SU-DHL-6 (cell line): ENCODE data around the gene APBA2.
"Not testable (repeated sequence)": the region's sequence is repeated elsewhere in the genome, so short reads cannot be mapped to it uniquely, and the experiment has no call there.

Experiments
- H2AFZ ChIP-seq: fragments of 200-600 bp; sonication (generic); 2 replicates; pipeline ENCODE4 v1.6.1; 2014; ENCODE audit warnings: low read depth, mild to moderate bottlenecking, moderate library complexity, mixed read lengths, antibody characterized with exemption, low read length; ENCODE audit not compliant: severe bottlenecking
- H3F3A ChIP-seq: fragments of 200-600 bp; shearing (Covaris generic); 2 replicates; pipeline ENCODE4 v1.6.0; 2016; ENCODE audit warnings: antibody characterized with exemption, mild to moderate bottlenecking; ENCODE audit not compliant: insufficient read depth
- H3K27ac ChIP-seq: fragments of 200-600 bp; sonication (generic); 2 replicates; pipeline ENCODE4 v1.5.1; 2016; ENCODE audit warnings: low read depth, mild to moderate bottlenecking, low read length, moderate library complexity, mixed read lengths
- H3K27me3 ChIP-seq: fragments of 200-600 bp; sonication (generic), shearing (Covaris generic); 2 replicates; pipeline ENCODE4 v1.6.0; 2014; ENCODE audit warnings: mild to moderate bottlenecking, low read length
- H3K36me3 ChIP-seq: fragments of 200-600 bp; sonication (generic); 2 replicates; pipeline ENCODE4 v1.6.1; 2014; ENCODE audit warnings: mild to moderate bottlenecking, low read length, mixed read lengths
- H3K4me2 ChIP-seq: fragments of 300-600, 200-600 bp; shearing (Covaris generic), sonication (generic); 2 replicates; pipeline ENCODE4 v1.6.0; 2014; ENCODE audit warnings: low read length, low read depth, mild to moderate bottlenecking; ENCODE audit not compliant: poor library complexity, severe bottlenecking
- H3K4me3 ChIP-seq: fragments of 200-600 bp; sonication (generic); 2 replicates; pipeline ENCODE4 v1.5.1; 2014; ENCODE audit warnings: antibody characterized with exemption, low read length, mild to moderate bottlenecking, mixed read lengths; ENCODE audit not compliant: insufficient read depth, poor library complexity, severe bottlenecking
- H3K79me2 ChIP-seq: fragments of 200-600 bp; sonication (generic); 2 replicates; pipeline ENCODE4 v1.6.1; 2014; ENCODE audit warnings: mild to moderate bottlenecking, low read length, moderate library complexity; ENCODE audit not compliant: insufficient read depth
- H3K9ac ChIP-seq: fragments of 200-600 bp; sonication (generic); 2 replicates; pipeline ENCODE4 v1.7.0; 2014; ENCODE audit warnings: mild to moderate bottlenecking, low read length
- H3K9me2 ChIP-seq: fragments of 200-600 bp; sonication (generic); replicated peaks from 2 replicates; pipeline ENCODE4 v1.6.1; 2014; ENCODE audit warnings: low read length; ENCODE audit not compliant: insufficient read depth
- H3K9me3 ChIP-seq: fragments of 200-600 bp; sonication (generic); 2 replicates; pipeline ENCODE4 v1.6.1; 2014; ENCODE audit warnings: low read length, mixed read lengths; ENCODE audit not compliant: insufficient read depth
- H4K20me1 ChIP-seq: fragments of 200-600 bp; sonication (generic); 2 replicates; pipeline ENCODE4 v1.6.1; 2014; ENCODE audit warnings: low read depth, mild to moderate bottlenecking, antibody characterized with exemption, low read length, moderate library complexity, mixed read lengths
- CTCF ChIP-seq: fragments of 200-600 bp; sonication (generic); IDR thresholded peaks from one replicate; pipeline ENCODE4 v1.5.1; 2017; ENCODE audit warnings: antibody characterized with exemption, mild to moderate bottlenecking, low read length, moderate library complexity; ENCODE audit not compliant: insufficient read depth, poor library complexity, severe bottlenecking
- EZH2phosphoT487 ChIP-seq: fragments of 200-600 bp; sonication (generic), shearing (Covaris generic); conservative IDR thresholded peaks from 2 replicates; pipeline ENCODE4 v1.6.1; 2018; ENCODE audit warnings: mild to moderate bottlenecking, antibody characterized with exemption, low read length, moderate library complexity, mixed read lengths

The APBA2 gene

GRCh38 chr15:29159771-29160455, 274.1 kb downstream of the APBA2 start:
- no peak overlapping the region for H3K9ac ChIP-seq
- TF ChIP-seq EZH2phosphoT487 = no peak
- no peak for TF ChIP-seq CTCF
- H2AFZ ChIP-seq = no peak overlapping the region
- no peaks in the 10 kb centered on the region for H3K9me2 ChIP-seq
- H3K27ac ChIP-seq = no peak overlapping the region
- H4K20me1 ChIP-seq = no peaks in the 10 kb centered on the region
- H3K36me3 ChIP-seq = no peaks in the 10 kb centered on the region
- no peak overlapping the region for H3K4me2 ChIP-seq
- H3K4me3 ChIP-seq = no peak overlapping the region
- no peaks in the 10 kb centered on the region for H3K79me2 ChIP-seq
- no peaks in the 10 kb centered on the region for H3F3A ChIP-seq
- H3K9me3 ChIP-seq = no peaks in the 10 kb centered on the region
- no peaks in the 10 kb centered on the region for H3K27me3 ChIP-seq

GRCh38 chr15:29162411-29162810, 276.6 kb downstream of the APBA2 start:
- no peak overlapping the region for H2AFZ ChIP-seq
- no peaks in the 10 kb centered on the region for H3K27me3 ChIP-seq
- no peak overlapping the region for H3K27ac ChIP-seq
- H3K36me3 ChIP-seq = no peaks in the 10 kb centered on the region
- H3K9me3 ChIP-seq = no peaks in the 10 kb centered on the region
- no peaks in the 10 kb centered on the region for H3K79me2 ChIP-seq
- no peak overlapping the region for H3K4me2 ChIP-seq
- H3K4me3 ChIP-seq = no peak overlapping the region
- H3K9ac ChIP-seq = no peak overlapping the region
- no peaks in the 10 kb centered on the region for H3F3A ChIP-seq
- H4K20me1 ChIP-seq = no peaks in the 10 kb centered on the region
- no peaks in the 10 kb centered on the region for H3K9me2 ChIP-seq
- no peak for TF ChIP-seq CTCF
- TF ChIP-seq EZH2phosphoT487 = no peak

GRCh38 chr15:29167122-29167521, 281.3 kb downstream of the APBA2 start:
- not testable (repeated sequence) for H3K4me3 ChIP-seq, H3K9me2 ChIP-seq, H3K27me3 ChIP-seq, H3K9me3 ChIP-seq, H2AFZ ChIP-seq, H3K9ac ChIP-seq, H3K4me2 ChIP-seq, H3K27ac ChIP-seq, H3K79me2 ChIP-seq, H4K20me1 ChIP-seq, H3F3A ChIP-seq, H3K36me3 ChIP-seq
